K562 (cell line): ENCODE data around the gene FCAR. TPM values are rescaled to one million over a fixed set of nuclear protein-coding genes. Genes with fewer than 3 reads are reported as not detected.
"Not testable (repeated sequence)": the region's sequence is repeated elsewhere in the genome, so short reads cannot be mapped to it uniquely, and the experiment has no call there.

Source experiments
- ATAC-seq: fragments of 200-7000 bp; cut with Tn5 transposase; 3 replicates; pipeline ENCODE4 v1.9.1; 2020; ENCODE audit warnings: moderate library complexity
- BruUV-seq: library from RNA; stranded (reverse); fragments of 400-500 nt; replicated peaks from 2 replicates; lab custom pipeline; 2021; lab: Mats Ljungman, UMichigan
- CTCF ChIA-PET: fragments of 300-600 bp; formaldehyde crosslinking; extraction: SDS; loops from one replicate; lab custom pipeline; 2021; ENCODE audit warnings: low intra/inter-chr PET ratio; lab: Yijun Ruan, JAX
- POLR2A ChIA-PET: fragments of 300-600, 350-650 bp; sonication (Branson Sonifier 250); formaldehyde crosslinking; extraction: SDS; loops from one replicate; lab custom pipeline; 2021; ENCODE audit warnings: antibody characterized with exemption, inconsistent platforms; lab: Yijun Ruan, JAX
- DNase-seq, 4 experiments: peaks; one replicate each; pipeline versions ENCODE4 v3.0.0 to v3.0.0-alpha.2; 2011 to 2018; ENCODE audit warnings: low spot score in 3 of 4, mixed read lengths in 3 of 4; ENCODE audit errors: extremely low read depth in 1 of 4
- FAIRE-seq: peaks from 2 replicates; lab custom pipeline; 2011; peaks lifted over from hg19 to GRCh38; lab: Jason Lieb, UNC
- H2AFZ ChIP-seq: 2 replicates; pipeline ENCODE4 v1.6.0; 2011; ENCODE audit warnings: low read depth, low read length, control low read depth, inconsistent platforms
- H3K27ac ChIP-seq: fragments of 200-600 bp; 3 replicates; pipeline ENCODE4 v1.8.0; 2011; ENCODE audit warnings: low read depth, mild to moderate bottlenecking, control low read depth, inconsistent platforms, low read length, moderate library complexity, mixed read lengths; ENCODE audit errors: extremely low read depth
- H3K27me3 ChIP-seq, 2 experiments: fragments of 300-600 bp in 1 of 2; 2 replicates in 1 of 2; 3 replicates in 1 of 2; pipeline versions ENCODE4 v1.6.0 to v1.8.0; 2011; ENCODE audit warnings: inconsistent platforms in 2 of 2, low read length in 2 of 2, mild to moderate bottlenecking in 1 of 2, mixed read lengths in 1 of 2, moderate library complexity in 1 of 2; ENCODE audit not compliant: control insufficient read depth in 2 of 2, insufficient read depth in 2 of 2
- H3K36me3 ChIP-seq: fragments of 300-600 bp; 3 replicates; pipeline ENCODE4 v1.8.0; 2011; ENCODE audit warnings: mild to moderate bottlenecking, low read length, inconsistent platforms; ENCODE audit not compliant: control insufficient read depth, insufficient read depth
- H3K4me1 ChIP-seq, 2 experiments: fragments of 200-600 bp in 1 of 2; replicated peaks in 1 of 2; 2 replicates in 1 of 2; 3 replicates in 1 of 2; pipeline versions ENCODE4 v1.5.1 to v1.8.0; 2011; ENCODE audit warnings: inconsistent platforms in 2 of 2, low read length in 2 of 2, mild to moderate bottlenecking in 1 of 2, mixed read lengths in 1 of 2, moderate library complexity in 1 of 2; ENCODE audit not compliant: control insufficient read depth in 2 of 2, insufficient read depth in 2 of 2
- H3K4me2 ChIP-seq: 2 replicates; pipeline ENCODE4 v1.6.1; 2011; ENCODE audit warnings: low read length, control low read depth, inconsistent platforms, mixed read lengths; ENCODE audit not compliant: insufficient read depth
- H3K4me3 ChIP-seq: fragments of 200-600 bp; sonication (generic), shearing (Covaris generic); 2 replicates; pipeline ENCODE4 v1.5.1; 2016; ENCODE audit warnings: control low read depth, inconsistent platforms
- H3K79me2 ChIP-seq: fragments of 200-600 bp; 3 replicates; pipeline ENCODE4 v1.8.0; 2011; ENCODE audit warnings: low read length, inconsistent platforms; ENCODE audit not compliant: control insufficient read depth, insufficient read depth
- H3K9ac ChIP-seq, 2 experiments: 2 replicates each; pipeline versions ENCODE4 v1.6.0 to v1.6.1; 2011; ENCODE audit warnings: low read depth in 2 of 2, low read length in 2 of 2, control low read depth in 1 of 2, inconsistent platforms in 1 of 2, mild to moderate bottlenecking in 1 of 2, mixed read lengths in 1 of 2; ENCODE audit not compliant: insufficient read depth in 1 of 2
- H3K9me1 ChIP-seq: one replicate; pipeline ENCODE4 v1.6.0; 2011; ENCODE audit warnings: inconsistent platforms, mild to moderate bottlenecking, low read length, moderate library complexity; ENCODE audit not compliant: control insufficient read depth, insufficient read depth
- H3K9me3 ChIP-seq: replicated peaks from 2 replicates; pipeline ENCODE4 v1.5.1; 2011; ENCODE audit warnings: low read depth, low read length, inconsistent platforms; ENCODE audit not compliant: control insufficient read depth, insufficient read depth
- H4K20me1 ChIP-seq: replicated peaks from 2 replicates; pipeline ENCODE4 v1.6.1; 2011; ENCODE audit warnings: low read length, inconsistent platforms, mixed read lengths; ENCODE audit not compliant: control insufficient read depth, insufficient read depth
- FOSL1 ChIP-seq: fragments of 200-800 bp; sonication (Bioruptor generic); conservative IDR thresholded peaks from 2 replicates; pipeline ENCODE4 v1.6.1; 2016; ENCODE audit warnings: missing genetic modification characterization, missing compliant biosample characterization
- JUND ChIP-seq, 2 experiments: IDR thresholded peaks; 2 replicates in 1 of 2; 3 replicates in 1 of 2; pipeline ENCODE4 v1.6.1; 2011; ENCODE audit warnings: borderline replicate concordance in 2 of 2, low read depth in 2 of 2, low read length in 2 of 2, improper control_type of control experiment in 1 of 2, missing biosample characterization in 1 of 2, missing genetic modification characterization in 1 of 2, missing genetic modification reagents in 1 of 2
- MEIS2 ChIP-seq: fragments of 450-650 bp; IDR thresholded peaks from 2 replicates; pipeline ENCODE4 v1.6.1; 2014; ENCODE audit warnings: mild to moderate bottlenecking; ENCODE audit not compliant: partially characterized antibody
- NFE2 ChIP-seq: IDR thresholded peaks from 2 replicates; pipeline ENCODE4 v1.6.1; 2014; ENCODE audit warnings: antibody characterized with exemption, low read depth
- WGBS: fragments of 100-300 bp; shearing (Covaris generic); methylation state at CpG from one replicate; pipeline ENCODE4 v1.1.6; 2016; ENCODE audit warnings: low coverage, mixed read lengths; ENCODE audit not compliant: insufficient coverage; ENCODE audit errors: missing lambda C conversion rate; 5-methylcytosine and 5-hydroxymethylcytosine counted together
- in situ Hi-C: fragments of 300-500 bp; cut with MboI; formaldehyde crosslinking; loops from 4 replicates; pipeline ENCODE4 v1.15.0; 2018; ENCODE audit warnings: inconsistent platforms, mixed read lengths
- intact Hi-C: fragments of 100-400 bp; cut with micrococcal nuclease; formaldehyde crosslinking; loops from 2 replicates; pipeline ENCODE4 v1.14.2; 2022
- polyA plus RNA-seq, 8 experiments: library from polyadenylated mRNA; depleted of rRNA in 4 of 8; stranded (reverse) in 5 of 8; unstranded in 3 of 8; fragments of >200 nt; fragmentation: Nextera tagmentation in 2 of 8; fragmentation: Illumina TruSeq in 1 of 8; extraction: Ambion mirVana in 2 of 8; extraction: Trizol in 1 of 8; gene quantifications; 2 replicates each; pipeline versions ENCODE4 v1.2.1 to v1.2.3, GENCODE V29; 2011 to 2014; ENCODE audit warnings: inconsistent platforms in 1 of 8, missing spikeins in 1 of 8
- total RNA-seq, 7 experiments: library from RNA; depleted of rRNA in 6 of 7; stranded (reverse); fragments of >200 nt in 6 of 7; fragmentation: Illumina TruSeq in 2 of 7; extraction: Trizol in 2 of 7; gene quantifications; 2 replicates each; pipeline versions ENCODE4 v1.2.1 to v1.2.3, GENCODE V29; 2011 to 2021; ENCODE audit warnings: low replicate concordance in 1 of 7

The FCAR gene
- total and polyA plus RNA-seq, 9 of the 15 experiments (the other 6 are each of a cell fraction or from before 2014, with no cell fraction given) = not detected

DNA sequence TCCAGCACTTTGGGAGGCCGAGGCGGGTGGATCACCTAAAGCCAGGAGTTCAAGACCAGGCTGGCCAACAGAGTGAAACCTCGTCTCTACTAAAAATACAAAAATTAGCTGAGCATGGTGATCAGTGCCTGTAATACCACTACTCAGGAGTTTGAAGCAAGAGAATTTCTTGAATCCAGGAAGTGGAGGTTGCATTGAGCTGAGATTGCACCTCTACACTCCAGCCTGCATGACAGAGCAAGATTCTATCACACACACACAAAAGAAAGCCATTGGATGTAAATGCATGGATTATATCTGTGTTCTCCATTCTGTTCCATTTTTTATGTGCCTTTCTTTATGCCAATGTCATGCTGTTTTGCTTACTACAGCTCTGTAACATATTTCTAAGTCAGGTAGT lies 15.6 kb upstream of the FCAR start:
- H3K27me3 ChIP-seq, H3K4me1 ChIP-seq, H3K9ac ChIP-seq, CTCF ChIA-PET, H3K9me3 ChIP-seq, H3K9me1 ChIP-seq, H3K4me2 ChIP-seq, ATAC-seq, BruUV-seq, H4K20me1 ChIP-seq, H3K27ac ChIP-seq, H3K36me3 ChIP-seq, DNase-seq, POLR2A ChIA-PET, H3K79me2 ChIP-seq, H2AFZ ChIP-seq, H3K4me3 ChIP-seq, FAIRE-seq: not testable (repeated sequence)
- in situ Hi-C loops = loop anchor here (5.0 kb wide), 1 partner anchor 36 kb away; no protein-coding TSS in a partner anchor
- WGBS = 0% methylated on average over 3 of the region's 3 CpGs
- peak; percentile 32; the same call in 1 of the 2 replicates for TF ChIP-seq NFE2
- intact Hi-C loops = loop anchor here (5.0 kb wide), 1 partner anchor 36 kb away; no protein-coding TSS in a partner anchor

DNA sequence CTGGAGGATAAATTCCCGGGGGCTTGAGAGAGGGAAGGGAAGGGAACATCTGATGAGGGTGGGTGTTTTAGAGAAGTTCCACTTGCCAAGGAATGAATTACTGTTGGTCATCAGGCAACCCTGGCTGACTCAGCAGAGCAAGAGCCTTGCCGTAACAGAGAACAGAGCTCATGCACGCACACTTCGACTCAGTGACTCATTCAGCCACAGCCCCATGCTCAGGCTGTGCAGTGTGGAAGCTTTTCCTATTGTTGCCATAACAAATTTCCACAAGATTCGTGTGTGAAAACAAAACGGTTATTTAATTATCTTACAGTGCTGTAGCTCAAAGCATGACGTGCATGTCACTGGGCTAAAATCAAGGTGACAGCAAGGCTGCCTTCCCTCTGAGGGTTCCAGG lies 14.6 kb upstream of the FCAR start:
- H3K9me3 ChIP-seq; ATAC-seq; BruUV-seq; POLR2A ChIA-PET; H3K9me1 ChIP-seq; H3K27ac ChIP-seq; H3K4me3 ChIP-seq; H3K9ac ChIP-seq; H2AFZ ChIP-seq; H3K27me3 ChIP-seq; H3K79me2 ChIP-seq; H3K4me1 ChIP-seq; FAIRE-seq; H3K4me2 ChIP-seq; H3K36me3 ChIP-seq; CTCF ChIA-PET; H4K20me1 ChIP-seq; TF ChIP-seq JUND (IDR thresholded peaks at IDR 0.05; ENCODE audit: borderline replicate concordance, low read depth, low read length): not testable (repeated sequence)
- intact Hi-C loops (loop anchor here (5.0 kb wide), 1 partner anchor 37 kb away; no protein-coding TSS in a partner anchor), in situ Hi-C loops (loop anchor here (5.0 kb wide), 1 partner anchor 37 kb away; no protein-coding TSS in a partner anchor)
- peak in 1 of 4 experiments; percentile 6 for DNase-seq
- 0% methylated on average over 7 of the region's 7 CpGs for WGBS
- 0 out of 3 replicates have a peak, but pooled peaks have one; percentile 18 for TF ChIP-seq JUND (tag; IDR thresholded peaks at IDR 0.05; ENCODE audit: borderline replicate concordance, low read depth, low read length)
- TF ChIP-seq MEIS2 = peak; percentile 4
- TF ChIP-seq FOSL1 (tag) = peak; percentile 69
